GM10266 (cell line): ENCODE data around the gene TPM2.

Experiments
- DNase-seq: peaks from one replicate; pipeline ENCODE4 v3.0.0; 2012; ENCODE audit errors: extremely low spot score
- TF ChIP-seq, protein P1 (sequence below): IDR thresholded peaks from 2 replicates; pipeline ENCODE4 v1.5.1; 2012; ENCODE audit warnings: mild to moderate bottlenecking, low read depth; ENCODE audit not compliant: control insufficient read depth, insufficient read depth; ENCODE audit errors: missing control alignments

Gene TPM2

DNA sequence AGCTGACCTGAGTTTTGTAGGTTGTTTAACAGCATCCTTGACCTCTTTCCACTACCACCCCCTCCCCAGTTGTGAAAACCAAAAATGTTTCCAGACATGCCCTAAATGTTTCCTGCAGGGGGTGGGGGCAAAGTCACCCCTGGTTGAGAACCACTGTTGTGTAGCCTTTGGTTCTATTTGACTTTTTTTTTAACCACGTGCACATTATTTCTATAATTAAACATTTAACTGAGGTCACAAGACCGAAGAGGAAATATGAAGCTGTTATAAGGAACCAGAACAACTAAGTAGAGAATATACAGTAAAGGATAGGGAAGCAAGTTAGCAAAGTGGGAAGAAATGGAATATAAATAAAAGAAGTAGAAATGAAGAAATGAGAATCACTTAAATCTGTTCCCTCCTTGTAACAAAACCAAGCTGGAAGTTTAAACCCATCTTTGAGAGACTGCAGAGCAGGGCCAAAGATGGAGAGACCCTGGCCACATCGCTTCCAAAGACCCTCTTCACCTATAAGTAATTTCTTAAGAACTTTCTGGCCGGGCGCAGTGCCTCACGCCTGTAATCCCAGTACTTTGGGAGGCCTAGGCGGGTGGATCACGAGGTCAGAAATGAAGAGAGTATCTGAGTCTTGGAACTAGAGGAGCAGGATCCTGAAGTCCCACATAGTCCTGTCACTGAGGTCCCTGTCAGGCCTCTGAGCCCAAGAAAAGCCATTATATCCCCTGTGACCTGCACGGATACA is 53.4 kb downstream of the TPM2 start:
- TF ChIP-seq, protein P1, sequence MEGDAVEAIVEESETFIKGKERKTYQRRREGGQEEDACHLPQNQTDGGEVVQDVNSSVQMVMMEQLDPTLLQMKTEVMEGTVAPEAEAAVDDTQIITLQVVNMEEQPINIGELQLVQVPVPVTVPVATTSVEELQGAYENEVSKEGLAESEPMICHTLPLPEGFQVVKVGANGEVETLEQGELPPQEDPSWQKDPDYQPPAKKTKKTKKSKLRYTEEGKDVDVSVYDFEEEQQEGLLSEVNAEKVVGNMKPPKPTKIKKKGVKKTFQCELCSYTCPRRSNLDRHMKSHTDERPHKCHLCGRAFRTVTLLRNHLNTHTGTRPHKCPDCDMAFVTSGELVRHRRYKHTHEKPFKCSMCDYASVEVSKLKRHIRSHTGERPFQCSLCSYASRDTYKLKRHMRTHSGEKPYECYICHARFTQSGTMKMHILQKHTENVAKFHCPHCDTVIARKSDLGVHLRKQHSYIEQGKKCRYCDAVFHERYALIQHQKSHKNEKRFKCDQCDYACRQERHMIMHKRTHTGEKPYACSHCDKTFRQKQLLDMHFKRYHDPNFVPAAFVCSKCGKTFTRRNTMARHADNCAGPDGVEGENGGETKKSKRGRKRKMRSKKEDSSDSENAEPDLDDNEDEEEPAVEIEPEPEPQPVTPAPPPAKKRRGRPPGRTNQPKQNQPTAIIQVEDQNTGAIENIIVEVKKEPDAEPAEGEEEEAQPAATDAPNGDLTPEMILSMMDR, result no peak
- DNase-seq, result peak; percentile 2

DNA sequence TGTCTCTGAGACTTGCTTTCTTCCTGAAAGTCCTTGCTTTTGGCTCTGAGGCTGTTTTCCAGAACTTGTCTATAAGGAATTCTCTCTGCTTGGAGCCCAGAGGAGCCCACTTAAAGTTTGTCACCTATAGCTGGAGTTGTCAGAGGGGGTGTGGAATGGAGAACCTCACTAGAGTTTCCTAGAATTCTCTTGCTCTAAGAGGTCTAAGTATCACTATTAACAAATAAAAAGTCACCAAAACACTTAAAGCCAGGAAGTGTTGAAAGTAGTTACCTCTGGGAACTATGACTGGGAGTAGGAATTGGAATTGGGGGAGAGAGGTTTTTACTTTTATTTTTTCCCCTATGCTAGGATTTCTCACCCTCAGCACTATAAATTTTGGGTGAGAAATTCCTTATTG is 54.0 kb downstream of the TPM2 start:
- TF ChIP-seq, protein P1, result no peak
- DNase-seq, result no peak
